Activated CD8-positive, alpha-beta memory T cell treated with anti-CD3 and anti-CD28 coated beads for 48 hours (primary cell): ENCODE results near the gene PCMTD2.

Experiments
- DNase-seq, 3 experiments: peaks; one replicate each; pipeline ENCODE4 v3.0.0-alpha.2; 2020; ENCODE audit warnings: low read depth in 2 of 3, low spot score in 2 of 3

The PCMTD2 gene

DNA sequence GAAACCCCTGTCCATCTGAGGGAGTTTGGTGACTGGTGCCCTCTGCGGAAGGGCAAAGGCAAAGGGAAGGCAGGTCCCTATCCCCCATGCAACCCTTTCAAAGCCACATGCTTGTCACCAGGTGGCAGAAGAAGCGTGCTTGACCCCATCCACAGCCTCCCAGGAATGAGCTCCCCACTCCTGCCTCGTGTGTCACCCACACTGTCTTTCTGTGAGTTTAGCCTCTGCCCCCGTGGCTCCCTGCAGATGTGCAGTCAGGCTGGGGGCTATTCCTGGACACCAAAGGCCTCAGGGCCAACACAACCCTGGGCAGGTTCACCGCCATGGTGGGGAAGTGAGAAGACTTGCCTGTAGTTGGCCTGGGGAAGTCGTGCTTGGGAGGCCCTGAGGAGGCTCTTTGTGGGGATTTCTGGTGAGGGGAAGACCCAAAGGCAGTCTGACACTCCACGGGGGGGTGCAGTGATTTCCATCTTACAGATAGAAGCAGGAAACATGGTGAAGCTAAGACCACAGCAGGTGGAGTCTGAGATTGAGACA is 16.6 kb upstream of the PCMTD2 start:
- no peak for DNase-seq

DNA sequence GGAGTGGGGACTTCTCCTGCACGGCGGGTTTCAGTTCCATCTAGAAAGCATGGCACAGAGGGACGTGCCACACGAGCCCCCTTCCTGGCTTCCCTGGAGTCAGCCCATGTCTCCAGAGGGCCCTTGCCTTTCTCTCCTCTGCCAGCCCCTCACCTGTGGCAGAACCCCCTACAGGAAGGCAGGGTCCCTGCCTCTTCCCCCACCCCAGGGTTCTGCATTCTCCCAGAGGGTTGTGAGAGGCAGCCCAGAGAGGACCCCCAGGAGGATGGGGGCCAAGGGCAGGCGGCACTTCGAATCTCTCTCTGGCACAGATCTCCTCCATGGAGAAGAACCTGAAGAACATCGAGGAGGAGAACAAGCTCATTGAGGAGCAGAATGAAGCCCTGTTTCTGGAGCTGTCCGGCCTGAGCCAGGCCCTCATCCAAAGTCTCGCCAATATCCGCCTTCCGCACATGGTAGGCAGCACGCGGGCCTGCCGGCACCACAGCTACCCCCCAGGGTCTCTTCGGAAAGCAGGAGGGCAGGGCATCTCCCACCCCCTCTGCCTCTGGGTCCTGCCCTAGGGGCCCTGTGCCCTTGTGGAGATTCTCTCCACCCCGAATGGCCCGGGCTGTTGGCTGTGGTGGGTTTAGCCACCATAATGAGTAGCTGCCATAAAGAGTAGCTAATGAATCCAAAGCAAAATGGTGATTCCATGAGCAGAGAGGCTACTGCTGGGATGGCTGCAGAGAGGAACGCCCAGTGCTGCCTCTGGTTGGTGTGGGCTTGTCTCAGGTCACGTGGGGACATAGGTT is 15.9 kb upstream of the PCMTD2 start:
- DNase-seq = no peak

DNA sequence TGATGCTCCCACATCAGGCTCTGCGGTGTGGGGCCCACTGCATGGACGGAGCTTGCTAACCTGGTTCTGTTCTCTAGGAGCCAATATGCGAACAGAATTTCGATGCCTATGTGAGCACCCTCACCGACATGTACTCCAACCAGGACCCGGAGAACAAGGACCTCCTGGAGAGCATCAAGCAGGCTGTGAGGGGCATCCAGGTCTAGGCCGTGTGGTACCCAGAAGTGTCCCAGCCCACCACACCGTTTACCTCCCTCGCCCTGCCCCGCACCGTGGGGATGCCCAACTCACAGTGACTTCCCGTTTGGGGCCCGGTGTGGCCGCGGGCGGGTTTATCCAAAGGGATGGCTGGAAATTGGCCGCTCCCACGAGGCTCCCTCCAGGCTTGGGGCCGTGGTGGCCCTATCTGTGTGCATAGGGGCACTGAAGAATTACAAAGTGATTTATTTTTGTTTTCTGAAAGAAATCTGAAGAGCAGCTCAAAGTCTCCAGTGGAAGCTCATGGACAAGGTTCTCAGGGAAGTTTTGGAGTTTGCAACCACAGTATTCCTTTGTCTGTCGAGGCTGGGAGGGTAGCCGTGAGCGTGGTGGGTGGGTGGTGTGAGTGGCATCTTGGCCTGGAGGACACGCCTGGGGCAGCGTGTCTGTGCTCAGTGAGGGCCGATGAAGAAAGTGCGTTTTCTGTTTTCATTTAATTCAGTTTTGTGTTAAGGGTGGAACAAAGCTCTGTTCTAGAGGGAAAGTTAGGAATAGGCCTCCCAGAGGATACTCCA is 15.1 kb upstream of the PCMTD2 start:
- DNase-seq = no peak

DNA sequence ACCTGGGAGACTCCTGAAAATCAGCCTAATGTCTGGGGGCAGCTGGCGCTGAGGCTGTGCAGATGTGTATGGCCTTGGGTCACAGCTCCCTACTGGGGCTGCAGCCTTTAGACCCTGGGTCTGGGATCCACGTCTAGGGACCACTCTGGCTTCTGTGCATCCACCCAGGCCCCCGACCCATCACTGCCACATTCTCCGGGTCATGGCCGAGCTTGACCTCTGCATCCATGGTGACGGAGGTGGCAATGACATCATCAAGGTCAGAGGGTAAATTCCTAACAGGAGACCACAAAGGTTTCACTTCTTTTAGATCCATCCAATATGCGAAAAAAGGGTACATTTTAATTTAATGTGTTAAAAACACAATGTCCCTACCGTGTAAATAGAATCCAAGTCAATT is 14.5 kb upstream of the PCMTD2 start:
- no peak for DNase-seq

DNA sequence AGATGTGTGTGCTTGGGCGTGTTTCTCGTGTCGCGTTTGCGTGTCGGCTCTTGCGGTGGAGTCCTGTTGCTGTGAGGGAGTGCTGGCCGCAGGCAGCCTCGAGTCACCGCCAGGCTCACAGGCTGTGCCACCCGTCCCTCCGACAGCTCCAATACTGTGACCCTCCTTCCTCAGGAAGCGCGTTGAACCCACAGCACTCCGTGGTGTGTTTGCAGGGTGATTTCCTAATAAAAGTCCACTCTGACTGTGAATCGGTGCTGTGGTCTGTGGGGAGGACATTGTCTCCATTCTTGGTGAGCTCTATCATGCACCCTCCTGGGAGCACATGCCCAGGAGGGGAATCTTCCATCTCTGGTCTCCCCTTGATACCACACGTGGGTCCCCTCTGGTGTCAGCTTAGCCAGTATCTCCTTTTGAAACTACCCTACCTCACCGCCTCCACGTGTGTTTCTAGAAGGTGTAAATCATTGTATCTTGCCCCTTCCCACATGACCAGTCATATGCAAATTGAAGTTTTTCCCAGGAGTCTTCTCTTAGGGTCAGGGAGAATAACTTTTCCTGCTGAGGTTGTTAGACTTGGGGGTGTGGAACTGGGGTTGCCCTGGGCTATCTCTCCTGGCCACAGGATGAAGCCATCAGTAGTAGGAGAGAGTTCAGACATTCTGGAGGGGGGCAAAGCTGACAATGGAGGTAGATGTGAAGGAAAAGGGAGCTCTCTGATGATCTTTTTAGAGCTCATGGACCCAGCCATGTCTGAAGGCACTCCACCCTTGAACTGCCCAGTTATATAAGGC is 13.3 kb upstream of the PCMTD2 start:
- DNase-seq = no peak

DNA sequence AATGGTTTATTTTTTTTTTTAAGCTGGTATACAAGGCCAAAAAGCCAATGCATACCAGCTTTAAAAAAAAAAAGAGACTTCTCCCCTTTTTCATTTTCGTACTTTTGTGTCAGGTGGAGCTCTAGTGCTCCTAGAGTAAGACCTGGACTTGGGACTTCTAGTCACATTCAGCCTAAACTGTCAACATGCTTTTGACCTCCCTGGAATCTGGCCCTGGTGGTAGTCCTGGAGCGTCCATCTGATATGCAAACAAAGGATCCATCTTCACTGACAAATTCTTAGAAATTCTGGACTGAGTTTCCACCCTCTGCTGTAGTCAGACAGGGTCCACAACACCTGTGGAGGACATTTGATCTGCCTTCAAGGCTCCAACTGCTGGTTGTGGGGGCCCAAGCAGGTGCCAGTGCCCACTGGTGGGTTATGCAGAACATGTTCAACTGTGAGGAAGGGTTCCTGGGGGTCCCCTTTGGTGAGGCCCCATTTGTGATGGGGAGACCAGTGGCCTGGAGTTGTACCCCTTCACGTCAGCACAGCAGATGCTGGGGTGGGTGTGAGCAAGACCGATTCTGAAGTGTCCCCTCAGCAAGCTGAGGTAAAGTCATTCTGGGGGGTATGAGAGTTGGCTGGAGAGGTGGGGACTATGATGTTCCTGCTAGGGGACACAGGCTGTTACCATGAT is 12.6 kb upstream of the PCMTD2 start:
- no peak for DNase-seq

DNA sequence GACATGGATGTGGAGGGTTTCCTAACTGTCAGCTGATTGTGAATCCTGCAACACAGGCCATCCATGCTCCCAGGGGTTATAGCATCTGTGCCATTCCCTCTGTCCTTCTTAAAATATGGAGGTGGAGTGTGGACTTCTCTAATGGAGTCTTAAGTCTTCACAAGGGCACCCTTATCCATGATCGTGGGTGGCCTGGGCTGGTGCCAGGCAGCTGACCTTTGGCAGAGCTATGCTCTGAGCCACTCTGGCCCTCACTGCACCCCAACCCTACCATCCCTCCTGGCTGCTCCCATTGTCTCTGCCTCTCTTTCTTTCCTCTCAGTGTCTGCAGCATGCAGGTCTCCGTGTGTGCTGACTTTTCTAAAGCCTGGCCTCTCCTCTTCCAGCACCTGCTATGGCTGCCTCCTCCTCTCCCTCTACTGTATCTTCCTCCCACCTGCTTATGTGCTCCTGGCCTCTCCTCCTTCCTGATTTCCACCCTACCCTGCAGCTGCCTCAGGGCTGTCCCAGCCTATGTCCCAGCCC is 11.2 kb upstream of the PCMTD2 start:
- DNase-seq = no peak

DNA sequence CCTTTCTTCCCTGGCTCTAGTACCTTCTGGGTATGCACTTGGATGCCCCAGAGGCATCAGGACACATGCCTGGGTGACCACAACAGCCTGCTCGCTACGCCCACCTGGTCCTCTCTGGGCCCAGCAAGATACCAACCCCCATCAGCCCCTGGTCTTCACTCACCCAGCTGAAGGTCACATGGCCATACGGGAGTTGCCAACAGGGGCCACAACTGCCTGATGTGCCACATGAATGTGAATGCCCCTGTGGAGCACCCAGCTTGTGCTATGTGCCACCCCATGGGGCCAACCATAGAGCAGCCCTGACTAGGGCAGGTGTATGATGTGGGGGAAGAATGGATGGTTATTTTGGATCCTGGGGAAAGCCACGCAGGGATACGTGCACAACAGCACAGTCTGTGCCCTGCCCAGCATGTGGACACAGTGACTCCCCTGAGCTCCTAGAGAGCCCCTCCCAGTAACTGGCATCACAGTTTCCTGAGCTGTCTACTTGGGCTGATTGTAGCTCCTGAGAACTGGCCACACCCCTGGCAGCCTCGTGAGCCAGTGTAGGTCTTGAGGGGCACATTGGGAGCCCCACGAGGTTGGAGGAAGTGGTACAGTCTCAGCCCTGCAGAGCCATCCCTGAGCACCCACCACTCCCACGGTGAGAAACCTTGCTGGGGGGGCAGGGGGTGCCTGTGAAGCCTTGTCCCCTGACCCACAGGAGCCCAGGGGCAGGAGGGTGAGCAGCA is 10.5 kb upstream of the PCMTD2 start:
- no peak for DNase-seq

DNA sequence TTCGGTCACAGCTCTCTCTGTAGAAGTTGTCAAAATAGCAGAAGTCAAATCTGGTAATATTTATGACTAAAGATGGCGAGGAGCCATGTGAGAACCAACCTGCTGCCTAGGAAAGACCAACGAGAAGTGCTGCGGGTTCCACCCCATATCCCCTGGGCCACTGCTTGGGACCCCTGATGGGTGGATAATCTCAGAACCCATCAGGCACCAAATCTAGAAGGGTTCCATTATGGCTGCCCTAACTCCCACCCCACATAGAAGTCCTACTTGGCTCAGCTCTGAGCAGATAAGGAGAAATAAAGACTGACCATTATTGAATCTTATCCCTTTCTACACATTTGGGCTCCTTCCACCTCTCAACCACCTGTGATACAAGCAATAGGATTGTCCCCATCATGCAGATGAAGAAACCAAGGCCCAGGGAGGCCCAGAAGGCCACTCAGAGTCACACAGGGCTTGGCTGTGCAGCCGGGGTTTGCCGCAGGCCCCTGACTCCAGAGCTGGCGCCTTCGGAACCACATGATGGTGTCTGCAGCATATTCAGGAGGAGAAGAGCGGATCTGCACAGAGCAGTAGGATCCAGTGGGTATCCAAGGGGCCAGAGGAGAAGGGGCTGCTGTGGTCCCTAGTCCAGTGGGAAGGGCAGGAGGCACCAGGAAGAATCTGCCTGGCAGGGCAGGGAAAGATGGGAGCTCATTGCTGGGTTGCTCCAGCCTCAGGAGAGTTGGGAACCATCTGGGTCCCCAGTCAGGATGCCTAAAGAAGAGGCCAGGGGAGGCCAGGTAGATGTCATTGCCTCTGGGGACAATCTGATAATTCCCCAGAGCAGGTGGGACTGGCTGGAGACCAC is 9.6 kb upstream of the PCMTD2 start:
- DNase-seq = no peak

DNA sequence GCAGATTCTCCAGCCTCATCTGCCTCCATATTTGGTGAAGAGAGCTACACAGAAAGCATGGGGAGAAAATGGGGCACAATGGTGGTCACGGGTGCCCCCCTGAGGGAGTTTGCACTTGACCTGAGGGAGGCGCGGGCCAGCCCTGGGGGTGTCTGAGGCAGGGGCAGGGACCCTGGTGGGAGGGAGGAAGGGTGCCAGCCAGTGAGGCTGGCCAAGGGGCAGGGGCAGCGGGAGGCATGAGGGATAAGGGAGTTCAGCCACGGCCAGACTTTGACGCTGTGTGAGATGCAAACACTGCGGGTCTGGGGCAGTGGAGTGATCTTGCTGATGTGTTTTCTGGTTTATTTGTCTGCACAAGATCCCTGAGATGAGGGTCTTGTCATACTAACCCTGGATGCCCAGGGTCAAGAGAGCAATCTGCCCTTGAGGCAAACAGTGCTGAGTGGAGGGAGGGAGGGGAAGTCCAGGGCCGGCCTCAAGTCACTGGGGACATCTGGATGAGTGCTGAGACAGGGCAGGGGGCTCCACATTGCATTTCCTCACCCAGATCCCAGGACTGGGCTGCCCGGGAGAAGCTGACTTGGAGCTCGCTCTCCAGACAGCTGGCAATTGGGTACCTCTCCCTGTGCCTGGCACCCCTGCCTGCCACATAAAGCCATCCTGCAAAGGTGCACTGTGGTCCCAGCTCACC is 8.8 kb upstream of the PCMTD2 start:
- no peak for DNase-seq

DNA sequence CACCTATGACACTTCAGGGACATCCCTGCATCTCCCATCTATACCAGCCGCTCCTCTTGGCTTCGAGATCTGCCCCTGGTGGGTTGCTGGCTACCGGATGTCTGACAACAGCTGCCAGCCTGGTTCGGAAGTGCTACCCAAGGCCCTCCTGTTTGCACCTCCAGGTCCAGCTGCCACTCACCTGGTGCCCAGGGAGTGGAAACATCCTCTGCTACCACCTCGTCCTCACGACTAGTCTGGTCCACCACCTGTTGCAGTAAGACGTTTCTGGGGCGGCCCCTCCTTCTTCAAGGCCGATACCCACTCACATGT is 8.3 kb upstream of the PCMTD2 start:
- DNase-seq = no peak

DNA sequence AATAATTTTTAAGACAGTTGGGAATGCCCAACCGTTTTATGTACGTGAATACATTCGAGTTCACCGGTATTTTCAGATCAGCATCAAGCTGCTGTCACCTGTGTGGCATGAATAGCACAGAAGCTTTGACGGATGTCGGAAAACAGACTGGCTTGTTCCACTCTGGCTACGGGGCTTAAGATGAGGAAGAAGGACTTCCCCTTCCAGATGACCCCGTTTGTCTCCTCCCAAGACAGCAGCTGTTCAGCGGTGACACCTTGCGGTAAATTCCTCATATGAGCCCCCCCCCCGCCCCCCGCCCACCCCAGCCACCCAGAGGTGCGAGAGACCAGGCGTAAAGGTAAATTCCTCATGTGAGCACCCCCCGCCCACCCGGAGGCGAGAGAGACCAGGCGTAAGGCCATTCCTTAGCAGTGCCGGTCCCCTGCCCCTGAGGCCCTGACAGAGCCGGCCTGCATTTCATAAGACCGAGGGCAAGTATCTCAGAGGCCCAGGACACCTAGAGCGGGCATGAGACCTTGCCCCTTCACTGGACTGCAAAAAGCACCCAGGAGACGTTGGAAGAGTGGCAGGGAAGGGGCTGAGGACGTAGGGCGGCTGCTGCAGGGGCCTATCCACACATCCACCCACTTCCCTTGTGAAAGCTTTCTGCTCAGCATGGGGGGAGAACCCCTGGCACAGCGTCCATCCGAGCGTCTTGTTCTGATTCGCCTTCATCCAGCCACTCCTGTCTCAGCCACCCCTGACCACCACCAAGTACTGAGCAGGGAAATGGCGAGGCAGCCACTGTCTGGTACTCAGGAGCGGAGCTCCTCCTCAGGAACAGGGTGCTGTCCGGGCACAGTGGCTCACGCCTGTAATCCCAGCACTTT is 7.3 kb upstream of the PCMTD2 start:
- no peak for DNase-seq

DNA sequence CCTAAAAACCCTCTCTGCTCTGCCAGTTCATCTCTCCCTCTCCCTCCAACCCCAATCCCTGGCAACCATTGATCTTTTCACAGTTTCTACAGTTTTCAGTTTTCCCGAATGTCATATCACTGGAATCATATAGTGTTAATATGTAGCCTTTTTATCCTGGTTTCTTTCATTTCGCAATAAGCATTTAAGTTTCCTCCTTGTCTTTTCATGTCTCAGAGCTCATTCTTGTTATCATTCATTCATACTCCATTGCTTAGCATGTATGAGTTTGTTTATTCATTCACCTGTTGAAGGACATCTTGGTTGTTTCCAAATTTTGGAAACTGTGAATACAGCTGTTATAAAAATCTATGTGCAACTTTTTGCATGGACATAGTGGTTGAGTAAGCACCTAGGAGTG is 5.5 kb upstream of the PCMTD2 start:
- DNase-seq = no peak

DNA sequence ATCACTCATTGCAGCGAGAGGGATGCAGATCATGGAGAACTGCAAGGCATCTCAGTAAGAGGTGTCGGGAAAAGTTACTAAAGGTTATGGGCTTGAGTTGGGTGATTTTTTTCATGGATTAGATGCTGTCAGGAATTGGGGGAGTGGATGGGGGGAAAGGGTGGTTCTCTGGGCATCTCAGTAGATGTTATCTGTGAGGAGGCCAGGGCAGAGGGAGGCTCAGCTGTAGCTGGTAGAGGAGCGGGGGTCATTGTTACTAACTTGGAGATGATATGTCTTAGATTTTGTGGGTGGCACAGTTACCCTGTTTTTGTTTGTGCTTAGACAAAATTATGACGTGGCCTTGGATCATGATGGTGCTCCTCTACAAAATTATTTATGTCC is 2.6 kb upstream of the PCMTD2 start:
- no peak for DNase-seq

DNA sequence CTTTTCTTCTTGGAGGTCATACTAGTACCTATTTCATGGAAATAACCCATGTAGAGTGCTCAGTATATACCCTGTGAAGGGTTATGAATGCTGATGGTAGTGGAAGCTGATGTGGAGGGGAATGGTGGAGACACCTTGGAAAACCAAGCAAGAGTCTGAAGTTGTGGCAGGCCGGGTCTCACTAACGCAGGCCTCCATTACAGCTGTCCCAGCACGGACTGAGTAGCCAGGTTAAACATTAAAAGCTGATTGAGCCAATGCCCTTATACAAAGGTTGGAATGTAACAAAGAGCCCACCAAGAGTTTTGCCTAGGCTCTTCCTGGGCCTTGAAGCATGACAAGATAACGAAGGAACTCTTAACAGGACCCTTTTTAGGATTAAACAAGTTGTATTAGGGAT is 2.1 kb upstream of the PCMTD2 start:
- no peak for DNase-seq

DNA sequence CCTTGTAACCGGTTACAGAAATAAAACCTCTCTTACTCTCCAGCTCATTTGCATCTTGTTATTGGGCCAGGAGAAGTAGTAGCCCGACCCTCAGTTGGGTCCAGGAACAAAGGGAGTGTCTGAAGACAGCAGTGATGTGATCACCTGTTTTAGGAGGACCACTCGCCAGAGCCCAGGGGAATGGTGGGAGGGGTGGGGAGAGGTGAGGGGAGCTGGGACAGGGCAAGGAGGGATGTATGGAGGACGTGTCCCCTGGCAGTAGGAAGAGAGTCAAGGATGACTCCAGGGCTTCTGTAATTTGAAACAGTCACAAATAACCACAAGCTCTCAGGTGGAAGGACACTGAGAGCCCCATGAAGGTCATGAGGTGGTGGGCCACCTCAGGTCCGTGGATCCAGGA is 1.4 kb upstream of the PCMTD2 start:
- no peak for DNase-seq

DNA sequence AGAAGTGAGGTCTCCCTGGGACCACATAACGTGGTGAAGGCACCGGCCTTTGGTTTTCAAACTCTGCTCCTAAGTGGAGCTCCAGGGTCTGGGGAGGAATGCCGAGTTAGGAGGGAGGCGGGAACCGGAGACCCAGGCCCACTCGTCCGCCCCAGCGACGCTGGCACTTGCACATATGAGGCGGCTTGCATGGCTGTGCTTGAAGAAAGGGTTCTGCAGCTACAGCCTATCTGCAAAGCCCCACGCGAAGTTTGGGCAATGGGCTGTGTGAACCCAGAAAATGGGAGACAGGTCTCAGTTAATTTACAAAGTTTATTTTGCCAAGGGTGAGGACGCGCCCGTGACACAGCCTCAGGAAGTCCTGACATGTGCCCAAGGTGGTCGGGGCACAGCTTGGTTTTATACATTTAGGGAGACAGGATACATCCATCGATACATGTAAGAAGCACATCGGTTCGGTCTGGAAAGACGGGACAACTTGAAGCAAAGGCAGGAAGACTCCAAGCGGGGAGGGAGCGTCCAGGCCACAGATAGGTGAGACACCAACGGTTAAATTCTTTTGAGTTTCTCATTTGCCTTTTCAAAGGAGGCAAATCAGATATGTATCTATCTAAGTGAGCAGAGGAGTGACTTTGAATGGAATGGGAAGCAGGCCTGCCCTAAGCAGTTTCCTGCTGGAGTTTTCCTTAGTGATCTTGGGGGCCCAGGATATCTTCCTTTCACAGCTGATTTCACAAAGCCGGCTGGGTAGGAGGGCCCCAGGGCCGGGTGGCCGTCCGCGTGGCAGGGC is 782 bp upstream of the PCMTD2 start:
- DNase-seq = no peak
